MM.1S (cell line): ENCODE measurements around the gene PROSER3.

Experiments
- CTCF ChIP-seq: fragments of 300-600 bp; sonication (generic); IDR thresholded peaks from 2 replicates; pipeline ENCODE4 v1.5.1; 2016; ENCODE audit warnings: antibody characterized with exemption, low read length, mixed read lengths
- EZH2 ChIP-seq: fragments of 300-600 bp; sonication (generic); optimal IDR thresholded peaks from 2 replicates; pipeline ENCODE3; 2017; ENCODE audit warnings: low read depth, mild to moderate bottlenecking, antibody characterized with exemption, low read length, mixed read lengths
- EZH2phosphoT487 ChIP-seq: fragments of 300-600 bp; sonication (generic); IDR thresholded peaks from 2 replicates; pipeline ENCODE4 v1.6.1; 2018; ENCODE audit warnings: antibody characterized with exemption, low read length

DNA sequence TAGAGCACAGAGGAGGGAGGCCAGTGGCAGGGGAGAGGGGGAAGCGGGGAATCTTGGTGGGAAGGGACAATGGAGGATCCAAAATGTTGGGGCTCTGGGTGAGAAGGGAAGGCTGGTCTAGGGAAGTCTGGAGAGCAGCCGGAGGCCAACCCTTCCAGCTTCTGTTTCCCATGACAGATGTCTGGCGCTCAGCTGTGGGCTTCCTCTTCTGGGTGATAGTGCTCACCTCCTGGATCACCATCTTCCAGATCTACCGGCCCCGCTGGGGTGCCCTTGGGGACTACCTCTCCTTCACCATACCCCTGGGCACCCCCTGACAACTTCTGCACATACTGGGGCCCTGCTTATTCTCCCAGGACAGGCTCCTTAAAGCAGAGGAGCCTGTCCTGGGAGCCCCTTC lies 11.4 kb upstream of the PROSER3 start:
- TF ChIP-seq CTCF: no peak
- TF ChIP-seq EZH2: no peak
- no peak for TF ChIP-seq EZH2phosphoT487
